Left colon (tissue), 2 donors: Measurements from ENCODE around the gene MPHOSPH9. TPM values are rescaled to one million over a fixed set of nuclear protein-coding genes. Genes with fewer than 3 reads are reported as not detected.
A peak's percentile ranks its signal among the peaks of the same experiment; 100 is the strongest.

Source experiments
- ATAC-seq: fragments of 200-7000 bp; cut with Tn5 transposase; one replicate; pipeline ENCODE4 v1.9.1; 2020; ENCODE audit warnings: mild to moderate bottlenecking, moderate library complexity
- DNase-seq, 2 donors: peaks; one replicate each; pipeline ENCODE4 v3.0.0-alpha.2; 2020
- intact Hi-C, 2 donors: fragments of 100-400 bp; cut with DNase I in 1 of 2; cut with micrococcal nuclease in 1 of 2; formaldehyde crosslinking; loops; one replicate each; pipeline versions ENCODE4 v1.11.2 to v1.14.0; 2022; cut with DNase I, micrococcal nuclease
- long read RNA-seq: library from polyadenylated mRNA; unstranded; transcript quantifications from one replicate; pipeline ENCODE4 v2.0.0, GENCODE V29; 2021
- total RNA-seq, 2 donors: library from RNA; stranded (reverse); fragmentation: NEBNext Ultra II Directional; extraction: Animal tissue kit (Norgen Biotek cat#: 25700); gene quantifications; one replicate each; pipeline ENCODE4 v1.2.1, GENCODE V29; 2021
- donor health status: DM: no; HTN: no; CAD: no.
- donor health status: DM: yes; HTN: yes; CAD: no.

Gene MPHOSPH9
- total RNA-seq: 10 to 100 TPM; 12.3 to 19.8 TPM
- long read RNA-seq, partial matches to known transcripts: 0 of 5 reads
- long read RNA-seq, other reads (novel, unspliced or antisense): 5 of 5 reads

- ATAC-seq: peak; percentile 95
- intact Hi-C loops: loop anchor here in 1 of 2 donors (10.0 kb wide), 2 partner anchors 188 to 248 kb away; partner anchors contain the start of gene ARL6IP4
These were observed at the start of gene MPHOSPH9, which contains the start of gene MTRFR for GRCh38 chr12:123232807-123233504. Gene MPHOSPH9, minus strand, starts transcription at chr12:123233141. Its CDS starts 2,777 bp downstream, at chr12:123230364. Gene MTRFR, plus strand, starts transcription at chr12:123233436. Its CDS starts 20,239 bp downstream, at chr12:123253675.

GRCh38 chr12:123282111-123282510 lies 49.2 kb upstream of the MPHOSPH9 start:
- no peak for DNase-seq
- intact Hi-C loops: no loop called here

More at GRCh38 chr12:123232807-123233504, at the start of gene MPHOSPH9, which contains the start of gene MTRFR:
- DNase-seq: peak; percentile 98 to 99

GRCh38 chr12:123280971-123281370 lies 48.0 kb upstream of the MPHOSPH9 start:
- DNase-seq (no peak), ATAC-seq (no peak)

More at GRCh38 chr12:123282111-123282510, 49.2 kb upstream of the MPHOSPH9 start:
- no peak for ATAC-seq

GRCh38 chr12:123278101-123278627 lies 45.2 kb upstream of the MPHOSPH9 start:
- DNase-seq: no peak
- intact Hi-C loops: no loop called here
- no peak for ATAC-seq

More at GRCh38 chr12:123280971-123281370, 48.0 kb upstream of the MPHOSPH9 start:
- intact Hi-C loops: no loop called here

- intact Hi-C loops: no loop called here
- DNase-seq (no peak), ATAC-seq (no peak)
These were observed 40.2 kb upstream of the MPHOSPH9 start for GRCh38 chr12:123273166-123273565.

- ATAC-seq: peak; percentile 77
- DNase-seq: peak; percentile 66 to 82
- intact Hi-C loops: no loop called here
These were observed 38.2 kb upstream of the MPHOSPH9 start for GRCh38 chr12:123271001-123271668.

GRCh38 chr12:123270214-123271000 lies 37.5 kb upstream of the MPHOSPH9 start:
- peak in 1 of 2 donors; percentile 39 for DNase-seq
- peak; percentile 24 for ATAC-seq
- intact Hi-C loops: no loop called here

GRCh38 chr12:123269896-123270213 lies 36.9 kb upstream of the MPHOSPH9 start:
- DNase-seq (peak in 1 of 2 donors; percentile 28), ATAC-seq (peak; percentile 12)
- intact Hi-C loops: no loop called here

GRCh38 chr12:123269395-123269892 lies 36.5 kb upstream of the MPHOSPH9 start:
- DNase-seq (peak; percentile 61 to 71), ATAC-seq (peak; percentile 46)
- intact Hi-C loops: no loop called here

- no peak for DNase-seq
- intact Hi-C loops: no loop called here
- ATAC-seq: no peak
These were observed 35.9 kb upstream of the MPHOSPH9 start for GRCh38 chr12:123268850-123269249.

- DNase-seq: peak in 1 of 2 donors; percentile 37
- intact Hi-C loops: no loop called here
- ATAC-seq: no peak
These were observed 35.3 kb upstream of the MPHOSPH9 start for GRCh38 chr12:123267991-123268843.

- ATAC-seq (no peak), DNase-seq (no peak)
- intact Hi-C loops: no loop called here
These were observed 34.5 kb upstream of the MPHOSPH9 start for GRCh38 chr12:123267335-123267920.

- DNase-seq (no peak), ATAC-seq (no peak)
- intact Hi-C loops: no loop called here
These were observed 33.8 kb upstream of the MPHOSPH9 start for GRCh38 chr12:123266679-123267277.

GRCh38 chr12:123265851-123266678 lies 33.1 kb upstream of the MPHOSPH9 start:
- no peak for DNase-seq
- intact Hi-C loops: no loop called here
- no peak for ATAC-seq

GRCh38 chr12:123264642-123265041 lies 31.7 kb upstream of the MPHOSPH9 start:
- intact Hi-C loops: no loop called here
- DNase-seq: no peak
- no peak for ATAC-seq

- no peak for ATAC-seq
- intact Hi-C loops: no loop called here
These were observed 30.4 kb upstream of the MPHOSPH9 start for GRCh38 chr12:123263196-123263817.

More at GRCh38 chr12:123263196-123263817, 30.4 kb upstream of the MPHOSPH9 start:
- no peak for DNase-seq
